ENCODE results near the gene PPP2R2C.

PPP2R2C gene

GRCh38 chr4:6469144-6469543 is 3.3 kb downstream of the PPP2R2C start:
- no peak for DNase-seq (ENCODE audit: low spot score)

GRCh38 chr4:6468376-6468775 is 4.0 kb downstream of the PPP2R2C start:
- DNase-seq (ENCODE audit: low spot score), result no peak

GRCh38 chr4:6467600-6467999 is 4.8 kb downstream of the PPP2R2C start:
- no peak for DNase-seq (ENCODE audit: low spot score)

- no peak for DNase-seq (ENCODE audit: low spot score)
These were observed 5.5 kb downstream of the PPP2R2C start for GRCh38 chr4:6466756-6467381.

GRCh38 chr4:6465955-6466354 is 6.5 kb downstream of the PPP2R2C start:
- DNase-seq (ENCODE audit: low spot score), result no peak

GRCh38 chr4:6464842-6465588 is 7.4 kb downstream of the PPP2R2C start:
- no peak for DNase-seq (ENCODE audit: low spot score)

GRCh38 chr4:6463311-6464289 is 8.8 kb downstream of the PPP2R2C start:
- no peak for DNase-seq (ENCODE audit: low spot score)

GRCh38 chr4:6461301-6462165 is 10.9 kb downstream of the PPP2R2C start:
- DNase-seq (ENCODE audit: low spot score), result no peak

- no peak for DNase-seq (ENCODE audit: low spot score)
These were observed 11.5 kb downstream of the PPP2R2C start for GRCh38 chr4:6460876-6461275.

GRCh38 chr4:6458528-6458927 is 13.9 kb downstream of the PPP2R2C start:
- no peak for DNase-seq (ENCODE audit: low spot score)

GRCh38 chr4:6456450-6456849 is 16.0 kb downstream of the PPP2R2C start:
- no peak for DNase-seq (ENCODE audit: low spot score)

GRCh38 chr4:6454112-6454910 is 18.1 kb downstream of the PPP2R2C start:
- no peak for DNase-seq (ENCODE audit: low spot score)

GRCh38 chr4:6453688-6453990 is 18.8 kb downstream of the PPP2R2C start:
- no peak for DNase-seq (ENCODE audit: low spot score)

- no peak for DNase-seq (ENCODE audit: low spot score)
These were observed 19.3 kb downstream of the PPP2R2C start for GRCh38 chr4:6452897-6453687.

GRCh38 chr4:6452116-6452896 is 20.1 kb downstream of the PPP2R2C start:
- no peak for DNase-seq (ENCODE audit: low spot score)

GRCh38 chr4:6451309-6451708 is 21.1 kb downstream of the PPP2R2C start:
- DNase-seq (ENCODE audit: low spot score), result no peak

GRCh38 chr4:6450709-6451108 is 21.7 kb downstream of the PPP2R2C start:
- no peak for DNase-seq (ENCODE audit: low spot score)

- DNase-seq (ENCODE audit: low spot score), result no peak
These were observed 22.6 kb downstream of the PPP2R2C start for GRCh38 chr4:6449746-6450369.

GRCh38 chr4:6449335-6449734 is 23.1 kb downstream of the PPP2R2C start:
- no peak for DNase-seq (ENCODE audit: low spot score)
